Cardiac fibroblast (primary cell): Measurements from ENCODE around the gene ZDHHC9.

ENCODE experiments used
- DNase-seq, 2 donors: peaks; one replicate each; pipeline versions ENCODE4 v3.0.0 to v3.0.0-alpha.2; 2010; ENCODE audit warnings: low read depth in 2 of 2
- H3K4me3 ChIP-seq, 2 donors: replicated peaks in 1 of 2; 1 replicate in 1 of 2; 2 replicates in 1 of 2; pipeline ENCODE4 v1.5.1; 2011; ENCODE audit warnings: low read depth in 2 of 2, low read length in 2 of 2, mild to moderate bottlenecking in 2 of 2, moderate library complexity in 1 of 2
- CTCF ChIP-seq: IDR thresholded peaks from one replicate; pipeline ENCODE4 v1.5.1; 2011; ENCODE audit warnings: low read depth, mild to moderate bottlenecking, low read length, inconsistent platforms

ZDHHC9 gene

GRCh38 chrX:129833153-129833990 is 10.3 kb downstream of the ZDHHC9 start:
- DNase-seq: peak; percentile 52 to 62
- H3K4me3 ChIP-seq: no peak overlapping the region
- no peak for TF ChIP-seq CTCF

GRCh38 chrX:129831091-129831885 is 12.4 kb downstream of the ZDHHC9 start:
- no peak for TF ChIP-seq CTCF
- DNase-seq: peak in 1 of 2 donors; percentile 9
- H3K4me3 ChIP-seq: no peak overlapping the region

GRCh38 chrX:129830494-129830893 is 13.2 kb downstream of the ZDHHC9 start:
- no peak overlapping the region for H3K4me3 ChIP-seq
- DNase-seq: no peak
- TF ChIP-seq CTCF: no peak

GRCh38 chrX:129825746-129826505 is 17.8 kb downstream of the ZDHHC9 start:
- H3K4me3 ChIP-seq: no peak overlapping the region
- TF ChIP-seq CTCF: no peak
- DNase-seq: no peak

- no peak for TF ChIP-seq CTCF
- DNase-seq: no peak
- H3K4me3 ChIP-seq: no peak overlapping the region
These were observed 19.1 kb downstream of the ZDHHC9 start for GRCh38 chrX:129824620-129825019.

GRCh38 chrX:129823522-129823921 is 20.2 kb downstream of the ZDHHC9 start:
- DNase-seq: no peak
- TF ChIP-seq CTCF: no peak
- no peak overlapping the region for H3K4me3 ChIP-seq
